ENCODE results near the gene ATG9B.

Gene ATG9B

DNA sequence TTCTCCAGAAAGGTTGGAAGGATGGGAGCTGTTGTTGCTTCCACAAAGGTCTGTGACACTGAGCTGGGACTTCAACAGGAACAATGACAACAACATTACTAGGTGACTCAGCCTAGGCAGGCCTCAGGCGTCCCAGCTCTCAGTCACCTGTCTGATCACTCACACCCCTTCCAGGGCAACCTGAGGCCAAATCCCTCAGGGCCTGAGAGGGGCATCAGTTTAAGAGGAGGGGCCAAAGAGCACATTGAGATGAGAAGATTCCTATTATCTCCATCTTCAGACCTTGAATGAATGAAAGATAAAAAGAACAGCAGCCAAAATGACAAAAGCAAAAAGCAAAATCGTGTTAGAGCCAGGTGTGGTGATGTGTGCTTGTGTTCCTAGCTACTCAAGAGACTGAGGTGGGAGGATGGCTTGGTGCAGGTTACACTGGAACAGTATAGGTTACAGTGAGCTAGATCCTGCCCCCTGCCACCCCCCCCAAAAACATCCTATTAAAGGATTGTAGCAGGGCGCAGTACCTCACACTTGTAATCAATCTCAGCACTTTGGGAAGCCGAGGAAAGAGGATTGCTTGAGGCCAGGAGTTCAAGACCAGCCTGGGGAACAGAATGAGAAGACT is at the start of gene ATG9B:
Gene ATG9B, minus strand, starts transcription at position 60 of the 622 bp plus-strand sequence. CDS start 71 bp downstream, outside the sequence.
- DNase-seq, result no peak

GRCh38 chr7:151073990-151074389 is 49.7 kb upstream of the ATG9B start:
- DNase-seq, result no peak

GRCh38 chr7:151071032-151071866 is 47.0 kb upstream of the ATG9B start:
- no peak for DNase-seq

DNA sequence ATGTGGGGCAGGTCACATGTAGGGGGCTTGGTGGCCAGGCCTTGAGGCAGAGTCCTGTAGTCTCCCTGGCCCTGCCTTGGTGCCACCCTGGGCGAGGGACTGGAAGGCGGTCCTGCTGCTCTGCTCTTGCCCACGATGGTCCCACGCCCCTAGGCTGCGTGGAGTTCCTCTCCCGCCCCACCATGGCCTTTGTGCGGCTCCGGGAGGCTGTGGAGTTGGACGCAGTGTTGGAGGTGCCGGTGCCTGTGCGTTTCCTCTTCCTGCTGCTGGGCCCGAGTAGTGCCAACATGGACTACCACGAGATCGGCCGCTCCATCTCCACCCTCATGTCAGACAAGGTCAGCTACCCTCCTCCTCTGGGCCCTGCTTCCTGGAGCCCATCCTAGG is 46.3 kb upstream of the ATG9B start:
- no peak for DNase-seq

GRCh38 chr7:151069841-151070573 is 45.7 kb upstream of the ATG9B start:
- DNase-seq, result no peak

DNA sequence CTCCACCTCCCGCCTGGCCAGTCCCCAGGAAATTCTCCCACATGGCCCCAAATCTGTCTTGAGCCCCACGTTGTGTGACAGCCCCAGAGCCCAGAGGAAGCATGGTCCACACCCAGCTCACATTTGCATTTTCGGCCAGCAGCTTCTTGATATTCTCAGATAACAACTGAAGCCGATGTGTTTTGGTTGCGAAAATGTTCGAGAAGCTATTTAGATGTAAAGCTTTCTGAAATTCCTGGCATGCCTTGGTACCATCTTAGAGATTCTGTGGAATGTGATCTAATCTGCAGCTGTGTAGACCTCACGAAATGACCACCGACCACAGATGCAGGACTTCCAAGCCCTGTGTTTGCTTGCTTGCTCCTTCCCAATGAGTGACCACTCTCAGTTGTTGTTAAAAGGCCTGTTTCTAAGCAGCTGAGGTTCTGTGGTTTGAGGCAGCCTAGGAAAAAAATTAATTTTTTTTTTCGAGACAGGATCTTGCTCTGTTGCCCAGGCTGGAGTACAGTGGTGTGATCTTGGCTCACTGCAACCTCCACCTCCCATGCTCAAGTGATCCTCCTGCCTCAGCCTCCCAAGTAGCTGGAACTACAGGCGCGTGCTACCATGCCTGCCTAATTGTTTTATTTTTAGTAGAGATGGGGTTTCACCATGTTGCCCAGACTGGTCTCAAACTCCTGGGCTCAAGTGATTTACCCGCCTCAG is 43.9 kb upstream of the ATG9B start:
- no peak for DNase-seq

DNA sequence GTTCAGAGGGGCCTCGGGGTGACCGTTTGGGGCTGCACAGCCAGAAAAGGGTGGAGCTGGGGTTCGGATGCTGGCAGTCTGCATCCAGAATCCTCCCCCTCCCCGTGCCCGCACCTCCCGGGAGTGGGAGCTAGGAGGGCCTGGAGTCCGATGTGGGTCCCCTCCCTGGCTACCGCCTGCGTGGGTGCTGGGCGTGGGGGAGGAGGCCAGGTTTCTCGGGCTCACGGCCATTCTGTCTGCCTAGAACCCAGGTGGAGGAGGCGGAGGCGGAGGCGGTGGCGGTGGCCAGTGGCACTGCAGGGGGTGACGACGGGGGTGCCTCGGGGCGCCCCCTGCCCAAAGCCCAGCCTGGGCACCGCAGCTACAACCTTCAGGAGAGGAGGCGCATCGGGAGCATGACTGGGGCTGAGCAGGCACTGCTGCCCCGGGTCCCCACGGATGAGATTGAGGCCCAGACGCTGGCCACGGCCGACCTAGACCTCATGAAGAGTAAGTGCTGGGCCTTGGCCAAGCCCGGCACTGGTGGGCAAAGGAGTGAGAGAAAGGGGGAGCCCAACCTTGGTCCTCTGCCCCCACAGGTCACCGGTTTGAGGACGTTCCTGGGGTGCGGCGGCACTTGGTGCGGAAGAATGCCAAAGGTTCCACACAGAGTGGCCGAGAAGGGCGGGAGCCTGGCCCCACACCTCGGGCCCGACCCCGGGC is 42.1 kb upstream of the ATG9B start:
- DNase-seq, result no peak

DNA sequence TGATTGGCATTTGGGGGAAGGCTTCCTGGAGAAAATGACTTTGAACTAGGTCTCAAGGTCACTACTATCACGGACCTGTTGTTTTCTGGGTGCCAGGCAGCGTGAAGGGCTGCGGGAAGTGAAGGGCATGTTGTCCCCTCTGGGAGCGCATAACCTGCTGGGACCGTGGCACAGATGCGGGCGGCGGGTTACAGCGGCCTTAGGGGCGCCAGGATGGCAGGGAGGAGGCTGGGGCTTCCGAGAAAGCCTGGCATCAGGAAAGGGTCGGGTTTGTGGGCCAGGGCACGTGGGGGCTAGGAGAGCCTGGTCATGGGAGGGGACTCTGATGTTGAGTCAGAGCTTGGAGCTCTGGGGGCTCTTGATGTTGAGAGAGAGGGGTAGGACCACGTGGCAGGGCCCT is 41.2 kb upstream of the ATG9B start:
- no peak for DNase-seq

- no peak for DNase-seq
These were observed 40.7 kb upstream of the ATG9B start for GRCh38 chr7:151064993-151065392.

GRCh38 chr7:151064454-151064853 is 40.2 kb upstream of the ATG9B start:
- no peak for DNase-seq

- DNase-seq, result no peak
These were observed 38.9 kb upstream of the ATG9B start for GRCh38 chr7:151063212-151063561.

GRCh38 chr7:151062399-151063211 is 38.3 kb upstream of the ATG9B start:
- DNase-seq, result no peak

GRCh38 chr7:151062111-151062398 is 37.8 kb upstream of the ATG9B start:
- no peak for DNase-seq

DNA sequence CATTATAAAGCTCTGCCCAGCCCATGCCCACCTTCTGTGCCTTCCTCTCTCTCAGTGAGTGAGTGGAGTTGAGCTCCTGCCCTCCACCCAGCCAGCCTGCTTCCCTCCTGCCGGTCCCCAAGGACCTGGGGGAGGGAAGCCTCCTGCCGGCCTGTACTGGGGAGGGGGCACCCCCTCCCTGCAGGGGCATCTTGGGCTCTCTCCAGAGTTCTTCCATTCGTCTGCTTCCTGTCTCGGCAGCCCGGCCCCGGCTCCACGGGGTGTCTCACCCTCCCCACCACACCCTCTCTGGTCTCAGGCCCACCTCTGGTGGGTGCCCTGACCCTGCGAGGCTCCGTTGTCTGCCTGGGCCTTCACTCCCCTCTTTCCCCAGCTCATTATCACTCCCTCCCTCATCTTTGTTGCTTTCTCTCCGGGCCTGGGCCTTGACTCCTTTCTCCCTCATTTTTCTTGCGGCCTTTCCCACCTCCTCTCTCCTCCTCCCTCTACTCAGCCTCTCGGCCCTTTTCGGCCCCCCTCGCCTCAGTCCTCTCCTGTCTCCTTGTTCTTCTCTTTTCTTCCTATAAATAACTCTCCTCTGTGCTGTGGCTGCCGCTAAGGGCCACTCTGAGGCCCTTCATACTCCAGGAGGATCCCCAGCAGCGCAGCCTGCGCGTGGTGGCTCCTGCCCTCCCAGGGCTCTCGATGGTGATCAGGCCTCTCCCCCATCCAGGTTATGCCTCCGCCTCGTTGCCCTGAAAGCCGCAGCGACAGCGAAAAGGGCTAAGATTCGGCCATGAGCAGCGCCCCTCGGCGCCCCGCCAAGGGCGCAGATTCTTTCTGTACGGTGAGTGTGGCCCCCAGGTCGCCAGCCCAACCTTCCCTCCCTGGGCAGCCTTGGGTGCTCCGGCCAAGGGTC is 37.2 kb upstream of the ATG9B start:
- DNase-seq, result no peak

- no peak for DNase-seq
These were observed 36.3 kb upstream of the ATG9B start for GRCh38 chr7:151060416-151061212.

DNA sequence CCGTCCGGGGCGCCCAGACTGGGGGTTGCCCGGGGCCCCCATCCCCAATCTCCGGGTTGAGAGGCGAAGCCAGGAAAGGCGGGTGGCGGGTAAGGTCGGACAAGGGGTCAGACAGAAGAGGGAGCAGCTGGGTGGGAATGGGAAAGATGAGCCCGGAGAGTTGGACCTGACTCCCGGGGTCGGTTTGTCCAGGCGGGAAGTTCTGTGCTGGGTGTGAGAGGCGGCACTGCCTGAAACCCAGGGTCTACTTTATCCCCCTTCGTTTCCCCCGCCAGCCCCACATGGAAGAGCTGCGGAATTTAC is 35.8 kb upstream of the ATG9B start:
- DNase-seq, result no peak

- peak; percentile 80 for DNase-seq
These were observed 35.2 kb upstream of the ATG9B start, which contains the start of gene SLC4A2 for GRCh38 chr7:151059367-151060112. TSS of gene SLC4A2 (plus strand) at chr7:151059589. CDS start at chr7:151061988, 2,399 bp downstream.

GRCh38 chr7:151058781-151059366 is 34.6 kb upstream of the ATG9B start:
- no peak for DNase-seq
